Measurements from ENCODE around the gene SPOP.
"Not testable (repeated sequence)": the region's sequence is repeated elsewhere in the genome, so short reads cannot be mapped to it uniquely, and the experiment has no call there.

Gene SPOP

GRCh38 chr17:49550764-49551163 is 127.1 kb downstream of the SPOP start:
- not testable (repeated sequence) for DNase-seq (ENCODE audit: low read depth in 2 of 2)

- DNase-seq (ENCODE audit: low read depth in 2 of 2), result no peak
Observed at GRCh38 chr17:49549691-49550678, 127.9 kb downstream of the SPOP start.

GRCh38 chr17:49549311-49549605 is 128.6 kb downstream of the SPOP start:
- DNase-seq (ENCODE audit: low read depth in 2 of 2), result no peak

Data from stimulated activated CD8-positive, alpha-beta memory T cell treated with anti-CD3 and anti-CD28 coated beads, Interleukin-15, amount 100 ng/mL, for 48 hours (primary cell).